Measurements from ENCODE around the gene SMARCD3. TPM values are rescaled to one million over a fixed set of nuclear protein-coding genes. Genes with fewer than 3 reads are reported as not detected.

The SMARCD3 gene
- total and polyA plus RNA-seq, 2 of the 13 experiments (the other 11 are each of a cell fraction or from before 2014, with no cell fraction given) = 0.20 to 0.62 TPM

- TF ChIP-seq EP300 (IDR thresholded peaks at IDR 0.05; ENCODE audit: low read depth in 2 of 2, low read length in 2 of 2) = no peak
- no peak for TF ChIP-seq EP300 (CRISPR knock-in tag; IDR thresholded peaks at IDR 0.05; ENCODE audit: borderline replicate concordance)
- peak; percentile 76 for TF ChIP-seq HOXA3 (CRISPR knock-in tag; IDR thresholded peaks at IDR 0.05)
- TF ChIP-seq HMGA1 (CRISPR knock-in tag; conservative IDR thresholded peaks at IDR 0.05) = no peak
- peak; percentile 42 for TF ChIP-seq ATF7-NPFF (CRISPR knock-in tag; IDR thresholded peaks at IDR 0.05; ENCODE audit: low read depth)
- no peak for TF ChIP-seq ARHGAP35 (CRISPR knock-in tag; IDR thresholded peaks at IDR 0.05; ENCODE audit: borderline replicate concordance)
- no peak for TF ChIP-seq TCF7 (IDR thresholded peaks at IDR 0.05; ENCODE audit: low read depth)
- no peak for TF ChIP-seq ZBTB49 (CRISPR knock-in tag; IDR thresholded peaks at IDR 0.05; ENCODE audit: borderline replicate concordance)
- TF ChIP-seq TSC22D2 (CRISPR knock-in tag; IDR thresholded peaks at IDR 0.05; ENCODE audit: borderline replicate concordance) = no peak
- peak; percentile 76; the same call in 2 of the 3 replicates for TF ChIP-seq MXI1 (IDR thresholded peaks at IDR 0.05; ENCODE audit: borderline replicate concordance, low read depth, low read length)
- TF ChIP-seq POLR2G (IDR thresholded peaks at IDR 0.05; ENCODE audit: low read depth, low read length) = peak; percentile 78
- TF ChIP-seq, protein P1, sequence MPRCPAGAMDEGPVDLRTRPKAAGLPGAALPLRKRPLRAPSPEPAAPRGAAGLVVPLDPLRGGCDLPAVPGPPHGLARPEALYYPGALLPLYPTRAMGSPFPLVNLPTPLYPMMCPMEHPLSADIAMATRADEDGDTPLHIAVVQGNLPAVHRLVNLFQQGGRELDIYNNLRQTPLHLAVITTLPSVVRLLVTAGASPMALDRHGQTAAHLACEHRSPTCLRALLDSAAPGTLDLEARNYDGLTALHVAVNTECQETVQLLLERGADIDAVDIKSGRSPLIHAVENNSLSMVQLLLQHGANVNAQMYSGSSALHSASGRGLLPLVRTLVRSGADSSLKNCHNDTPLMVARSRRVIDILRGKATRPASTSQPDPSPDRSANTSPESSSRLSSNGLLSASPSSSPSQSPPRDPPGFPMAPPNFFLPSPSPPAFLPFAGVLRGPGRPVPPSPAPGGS (CRISPR knock-in tag; IDR thresholded peaks at IDR 0.05) = no peak
- TF ChIP-seq, protein P2, sequence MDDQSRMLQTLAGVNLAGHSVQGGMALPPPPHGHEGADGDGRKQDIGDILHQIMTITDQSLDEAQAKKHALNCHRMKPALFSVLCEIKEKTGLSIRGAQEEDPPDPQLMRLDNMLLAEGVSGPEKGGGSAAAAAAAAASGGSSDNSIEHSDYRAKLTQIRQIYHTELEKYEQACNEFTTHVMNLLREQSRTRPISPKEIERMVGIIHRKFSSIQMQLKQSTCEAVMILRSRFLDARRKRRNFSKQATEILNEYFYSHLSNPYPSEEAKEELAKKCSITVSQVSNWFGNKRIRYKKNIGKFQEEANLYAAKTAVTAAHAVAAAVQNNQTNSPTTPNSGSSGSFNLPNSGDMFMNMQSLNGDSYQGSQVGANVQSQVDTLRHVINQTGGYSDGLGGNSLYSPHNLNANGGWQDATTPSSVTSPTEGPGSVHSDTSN (CRISPR knock-in tag; IDR thresholded peaks at IDR 0.05; ENCODE audit: borderline replicate concordance) = 0 out of 2 replicates have a peak, but pooled peaks have one; percentile 65
- no peak for TF ChIP-seq ZNF256 (CRISPR knock-in tag; conservative IDR thresholded peaks at IDR 0.05)
- TF ChIP-seq SNRNP70 (IDR thresholded peaks at IDR 0.05; ENCODE audit: low read depth, low read length) = no peak
- peak; percentile 29; the same call in 1 of the 2 replicates for TF ChIP-seq TOPORS (CRISPR knock-in tag; IDR thresholded peaks at IDR 0.05)
- no peak for TF ChIP-seq TEF (CRISPR knock-in tag; IDR thresholded peaks at IDR 0.05)
- TF ChIP-seq YEATS4 (CRISPR knock-in tag; IDR thresholded peaks at IDR 0.05; ENCODE audit: borderline replicate concordance) = peak; percentile 66; the same call in 1 of the 2 replicates
- TF ChIP-seq ZNF709 (CRISPR knock-in tag; IDR thresholded peaks at IDR 0.05) = 0 out of 2 replicates have a peak, but pooled peaks have one; percentile 49
- 0 out of 2 replicates have a peak, but pooled peaks have one; percentile 4 for TF ChIP-seq ZNF670 (CRISPR knock-in tag; IDR thresholded peaks at IDR 0.05; ENCODE audit: borderline replicate concordance)
- no peak for TF ChIP-seq ZNF501 (CRISPR knock-in tag; IDR thresholded peaks at IDR 0.05)
- no peak for TF ChIP-seq PCBP1 (IDR thresholded peaks at IDR 0.05; ENCODE audit: borderline replicate concordance, low read depth, low read length)
- no peak; the same call in 1 of the 2 replicates for TF ChIP-seq ZNF605 (CRISPR knock-in tag; IDR thresholded peaks at IDR 0.05)
These were observed 16.2 kb downstream of the SMARCD3 start, which contains the start of gene CHPF2 (continued) for GRCh38 chr7:151232091-151232916.

Measured in HepG2 (cell line).